ENCODE results near the gene P2RY12. TPM values are rescaled to one million over a fixed set of nuclear protein-coding genes. Genes with fewer than 3 reads are reported as not detected.

The P2RY12 gene
- total and polyA plus RNA-seq, 2 donors (not counting 3 experiments of a cell fraction or from before 2014, with no cell fraction given), result not detected

GRCh38 chr3:151412989-151413388, 28.4 kb upstream of the P2RY12 start:
- Histone ChIP-seq H3K36me3 (ENCODE audit: control insufficient read depth in 2 of 2, extremely low read depth in 1 of 2, insufficient read depth in 2 of 2, low read length in 2 of 2) (no peaks in the 10 kb centered on the region), H3K4me3 (replicated peaks in 1 of 3; ENCODE audit: insufficient read depth in 1 of 3, low read depth in 1 of 3, low read length in 3 of 3) (no peak overlapping the region), H3K27ac (ENCODE audit: insufficient read depth, low read depth, low read length) (no peak overlapping the region), H3K4me1 (ENCODE audit: control insufficient read depth, extremely low read depth, insufficient read depth, low read length) (no peaks in the 10 kb centered on the region), H3K79me2 (ENCODE audit: control insufficient read depth, insufficient read depth, low read length) (no peaks in the 10 kb centered on the region), H3K9me1 (replicated peaks; ENCODE audit: control insufficient read depth, extremely low read depth, insufficient read depth, low read length) (no peaks in the 10 kb centered on the region), H2AFZ (ENCODE audit: low read depth, low read length) (no peak overlapping the region), H3K4me2 (ENCODE audit: insufficient read depth, low read length) (no peak overlapping the region), H3K9ac (replicated peaks; ENCODE audit: extremely low read depth, insufficient read depth, low read length) (no peak overlapping the region), H4K20me1 (replicated peaks; ENCODE audit: control insufficient read depth, extremely low read depth, insufficient read depth, low read length) (no peaks in the 10 kb centered on the region), H3K9me3 (replicated peaks; ENCODE audit: control insufficient read depth, insufficient read depth, low read length) (no peaks in the 10 kb centered on the region), H3K27me3 (ENCODE audit: control insufficient read depth in 2 of 2, insufficient read depth in 2 of 2, low read length in 2 of 2) (no peaks in the 10 kb centered on the region)
- BruUV-seq (replicated peaks), result no TSS peak
- dilution Hi-C loops (cut with MboI; ENCODE audit: extremely low pct_ligation_motif_present, low sequenced_read_pairs), result no loop called here
- ChIA-PET POLR2A (no interaction called here), CTCF (no interaction called here)
- FAIRE-seq (no peak), DNase-seq (ENCODE audit: low read depth, low spot score) (no peak)
- intact Hi-C loops (cut with micrococcal nuclease), result no loop called here
- TF ChIP-seq JUN (IDR thresholded peaks at IDR 0.05; ENCODE audit: borderline replicate concordance, insufficient read depth, insufficient read length, low read depth) (no peak), MAX (IDR thresholded peaks at IDR 0.05; ENCODE audit: insufficient read depth, insufficient read length) (no peak), EZH2 (IDR thresholded peaks at IDR 0.05; ENCODE audit: borderline replicate concordance, low read depth, low read length, severe bottlenecking) (no peak), GATA2 (IDR thresholded peaks at IDR 0.05; ENCODE audit: insufficient read depth, insufficient read length, low read depth, low read length) (no peak), POLR2AphosphoS5 (IDR thresholded peaks at IDR 0.05; ENCODE audit: insufficient read depth, low read depth, low read length) (no peak), FOS (IDR thresholded peaks at IDR 0.05; ENCODE audit: borderline replicate concordance, insufficient read depth, low read length) (no peak), MYC (IDR thresholded peaks at IDR 0.05; ENCODE audit: low read depth, low read length) (no peak), CTCF (IDR thresholded peaks at IDR 0.05; ENCODE audit: extremely low read depth in 1 of 2, insufficient read depth in 1 of 2, low read depth in 1 of 2, low read length in 2 of 2) (no peak), POLR2A (IDR thresholded peaks at IDR 0.05; ENCODE audit: low read depth, low read length) (no peak)
